HepG2 (cell line): ENCODE results near the gene RAMAC. TPM values are rescaled to one million over a fixed set of nuclear protein-coding genes. Genes with fewer than 3 reads are reported as not detected.
A peak's percentile ranks its signal among the peaks of the same experiment; 100 is the strongest.

Experiments
- ATAC-seq: fragments of 200-7000 bp; cut with Tn5 transposase; 3 replicates; pipeline ENCODE4 v1.9.1; 2020; ENCODE audit warnings: mild to moderate bottlenecking, moderate library complexity
- BruUV-seq: library from RNA; stranded (reverse); fragments of 400-500 nt; replicated peaks from 2 replicates; lab custom pipeline; 2021; lab: Mats Ljungman, UMichigan
- CTCF ChIA-PET: fragments of 300-600 bp; formaldehyde crosslinking; extraction: SDS; loops from one replicate; lab custom pipeline; 2021; ENCODE audit warnings: low total read pairs, inconsistent platforms, low intra/inter-chr PET ratio; lab: Yijun Ruan, JAX
- POLR2A ChIA-PET: fragments of 350-600 bp; sonication (Branson Sonifier 250); formaldehyde crosslinking; loops from one replicate; lab custom pipeline; 2020; ENCODE audit warnings: antibody characterized with exemption, inconsistent platforms; lab: Yijun Ruan, JAX
- DNase-seq: peaks from one replicate; pipeline ENCODE4 v3.0.0-alpha.2; 2015; ENCODE audit warnings: low spot score
- FAIRE-seq: peaks from 3 replicates; lab custom pipeline; 2011; peaks lifted over from hg19 to GRCh38; lab: Jason Lieb, UNC
- H2AFZ ChIP-seq: one replicate; pipeline ENCODE4 v1.6.1; 2011; ENCODE audit warnings: low read length, inconsistent platforms
- H3K27ac ChIP-seq: fragments of 300-600 bp; 3 replicates; pipeline ENCODE4 v1.8.0; 2011; ENCODE audit warnings: mixed run types, mild to moderate bottlenecking, mixed read lengths, low read length, inconsistent platforms; ENCODE audit not compliant: insufficient read depth; ENCODE audit errors: extremely low read length
- H3K27me3 ChIP-seq, 2 experiments: fragments of 200-600 bp in 1 of 2; 2 replicates in 1 of 2; 3 replicates in 1 of 2; pipeline versions ENCODE4 v1.6.0 to v1.8.0; 2011; ENCODE audit warnings: low read length in 2 of 2, mild to moderate bottlenecking in 2 of 2, moderate library complexity in 2 of 2, inconsistent platforms in 1 of 2; ENCODE audit not compliant: insufficient read depth in 2 of 2, control insufficient read depth in 1 of 2
- H3K36me3 ChIP-seq, 2 experiments: fragments of 200-600 bp in 1 of 2; replicated peaks in 1 of 2; 2 replicates in 1 of 2; 3 replicates in 1 of 2; pipeline versions ENCODE4 v1.5.1 to v1.8.0; 2011; ENCODE audit warnings: low read length in 2 of 2, inconsistent platforms in 1 of 2; ENCODE audit not compliant: insufficient read depth in 2 of 2, control insufficient read depth in 1 of 2
- H3K4me1 ChIP-seq: 2 replicates; pipeline ENCODE4 v1.5.1; 2012; ENCODE audit warnings: low read length, inconsistent platforms; ENCODE audit not compliant: insufficient read depth
- H3K4me2 ChIP-seq: 2 replicates; pipeline ENCODE4 v1.6.0; 2011; ENCODE audit warnings: low read depth, low read length, inconsistent platforms
- H3K4me3 ChIP-seq, 3 experiments: fragments of 200-600 bp in 1 of 3; sonication (generic), shearing (Covaris generic) in 1 of 3; replicated peaks in 1 of 3; 2 replicates each; pipeline ENCODE4 v1.5.1; 2011 to 2016; ENCODE audit warnings: low read length in 3 of 3, inconsistent platforms in 2 of 3, low read depth in 2 of 3, mild to moderate bottlenecking in 2 of 3, control low read depth in 1 of 3, mixed read lengths in 1 of 3; ENCODE audit not compliant: insufficient read depth in 1 of 3
- H3K79me2 ChIP-seq: one replicate; pipeline ENCODE4 v1.6.1; 2011; ENCODE audit warnings: low read length, inconsistent platforms; ENCODE audit not compliant: insufficient read depth
- H3K9ac ChIP-seq: 2 replicates; pipeline ENCODE4 v1.6.0; 2011; ENCODE audit warnings: mild to moderate bottlenecking, low read depth, low read length, inconsistent platforms; ENCODE audit not compliant: insufficient read depth
- H3K9me3 ChIP-seq: 2 replicates; pipeline ENCODE4 v1.5.1; 2012; ENCODE audit warnings: mild to moderate bottlenecking, low read length
- H4K20me1 ChIP-seq: 2 replicates; pipeline ENCODE4 v1.6.0; 2011; ENCODE audit warnings: inconsistent platforms, mild to moderate bottlenecking, low read length, moderate library complexity; ENCODE audit not compliant: insufficient read depth
- MXD4 ChIP-seq: IDR thresholded peaks from 2 replicates; pipeline ENCODE4 v1.6.1; 2016; ENCODE audit warnings: mild to moderate bottlenecking, missing biosample characterization, missing genetic modification reagents
- NFYB ChIP-seq: sonication (generic); formaldehyde crosslinking; IDR thresholded peaks from 2 replicates; pipeline ENCODE4 v1.4.0; 2020; ENCODE audit warnings: missing genetic modification reagents
- ZNF629 ChIP-seq: sonication (generic); formaldehyde crosslinking; conservative IDR thresholded peaks from 2 replicates; pipeline ENCODE4 v1.5.0; 2020; ENCODE audit warnings: missing genetic modification reagents
- ZNF749 ChIP-seq: sonication (generic); formaldehyde crosslinking; IDR thresholded peaks from 2 replicates; pipeline ENCODE4 v1.8.0; 2022; ENCODE audit warnings: mild to moderate bottlenecking, missing genetic modification reagents, moderate library complexity, borderline replicate concordance
- ZNF777 ChIP-seq: sonication (generic); formaldehyde crosslinking; IDR thresholded peaks from 2 replicates; pipeline ENCODE4 v1.4.0; 2020; ENCODE audit warnings: missing genetic modification reagents
- WGBS: methylation state at CpG from one replicate; pipeline ENCODE4 v1.1.6; 2017; ENCODE audit warnings: low lambda C conversion rate; 5-methylcytosine and 5-hydroxymethylcytosine counted together
- in situ Hi-C: cut with HindIII; loops from 2 replicates; pipeline ENCODE4 v1.10.0; 2017; ENCODE audit warnings: low pct_unique_long_range_greater_than_20kb; ENCODE audit not compliant: extremely low pct_ligation_motif_present
- intact Hi-C: fragments of 100-400 bp; cut with micrococcal nuclease; formaldehyde crosslinking; loops from one replicate; pipeline ENCODE4 v1.10.0; 2022; ENCODE audit not compliant: unreplicated experiment
- polyA plus RNA-seq, 8 experiments: library from polyadenylated mRNA; depleted of rRNA in 3 of 8; stranded (reverse) in 7 of 8; unstranded in 1 of 8; fragments of >200 nt; fragmentation: Illumina TruSeq in 4 of 8; extraction: Trizol in 4 of 8; gene quantifications; 2 replicates each; pipeline versions ENCODE4 v1.2.1 to v1.2.3, GENCODE V29; 2011 to 2016; ENCODE audit warnings: low read depth in 4 of 8, missing spikeins in 1 of 8, mixed read lengths in 1 of 8; ENCODE audit not compliant: insufficient read depth in 1 of 8
- total RNA-seq, 5 experiments: library from RNA; depleted of rRNA; stranded (reverse); fragments of >200 nt; fragmentation: Illumina TruSeq; extraction: Trizol; gene quantifications; 2 replicates each; pipeline ENCODE4 v1.2.3, GENCODE V29; 2016; ENCODE audit warnings: low read depth in 1 of 5
- TF ChIP-seq, protein P1 (sequence below): sonication (generic); formaldehyde crosslinking; IDR thresholded peaks from 2 replicates; pipeline ENCODE4 v1.8.0; 2023; ENCODE audit warnings: mild to moderate bottlenecking, missing genetic modification reagents
- TF ChIP-seq, protein P2 (sequence below): sonication (generic); formaldehyde crosslinking; IDR thresholded peaks from 2 replicates; pipeline ENCODE4 v1.4.0; 2020; ENCODE audit warnings: mild to moderate bottlenecking, missing genetic modification reagents

Gene RAMAC
- total and polyA plus RNA-seq, 2 of the 13 experiments (the other 11 are each of a cell fraction or from before 2014, with no cell fraction given): 22.2 to 45.9 TPM

DNA sequence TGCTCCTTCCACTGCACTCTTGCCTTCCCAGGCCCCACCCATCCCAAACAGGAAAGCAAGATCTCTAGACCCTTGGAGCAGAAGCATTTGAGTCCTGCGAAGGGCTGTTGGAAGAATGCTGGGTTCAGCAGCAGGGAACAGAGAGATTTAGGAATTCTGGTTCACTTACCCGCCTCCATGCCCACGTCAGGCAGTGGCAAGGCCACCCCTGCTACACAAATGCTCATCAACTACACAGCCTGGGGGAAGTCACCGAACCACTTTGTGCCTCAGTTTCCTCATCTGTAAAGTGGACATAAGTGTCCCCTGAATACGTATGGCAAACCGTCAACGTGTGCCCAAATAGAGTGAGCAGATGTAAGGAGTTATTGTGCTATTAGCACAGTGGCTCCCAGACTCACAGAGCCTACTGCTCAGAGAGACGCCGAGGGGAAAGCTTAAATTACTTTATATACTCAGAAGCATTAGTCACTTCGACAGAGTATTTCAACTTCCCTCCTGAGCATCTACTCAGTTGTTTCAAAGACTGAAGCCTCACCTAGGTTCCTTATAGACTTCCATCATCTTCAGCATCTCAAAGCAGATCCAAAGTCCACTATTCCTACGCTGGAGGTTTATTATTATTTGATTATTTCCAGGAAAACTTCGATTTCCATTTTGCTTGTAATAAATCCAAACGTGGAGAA, 34.4 kb upstream of the RAMAC start:
- no peaks in the 10 kb centered on the region for H3K36me3 ChIP-seq
- H3K9ac ChIP-seq: peak overlapping the region; percentile 59; the same call in 1 of the 2 replicates
- intact Hi-C loops: loop anchor here (5.0 kb wide), 1 partner anchor 34 kb away; no protein-coding TSS in a partner anchor
- FAIRE-seq: no peak
- BruUV-seq: TSS peak; percentile 63
- peak; percentile 18; the same call in 2 of the 3 replicates for ATAC-seq
- CTCF ChIA-PET: no interaction called here
- H3K27me3 ChIP-seq: peaks cover 4 to 5% of the 10 kb centered on the region in 2 experiments; a peak in 4 of 5 replicates
- POLR2A ChIA-PET: no interaction called here
- H4K20me1 ChIP-seq: no peaks in the 10 kb centered on the region
- peak overlapping the region; percentile 70 to 83 (median 78) for H3K4me3 ChIP-seq
- H3K27ac ChIP-seq: no peak overlapping the region
- 47% methylated on average over 13 of the region's 13 CpGs for WGBS
- H2AFZ ChIP-seq: no peak overlapping the region
- peaks cover 22% of the 10 kb centered on the region for H3K4me1 ChIP-seq
- TF ChIP-seq NFYB (CRISPR knock-in tag): no peak
- peak; percentile 72 for TF ChIP-seq ZNF629
- TF ChIP-seq, all 625 proteins: peak for 1
- in situ Hi-C loops: no loop called here
- no peaks in the 10 kb centered on the region for H3K79me2 ChIP-seq
- DNase-seq: no peak
- peak overlapping the region; percentile 80 for H3K4me2 ChIP-seq
- H3K9me3 ChIP-seq: no peaks in the 10 kb centered on the region

DNA sequence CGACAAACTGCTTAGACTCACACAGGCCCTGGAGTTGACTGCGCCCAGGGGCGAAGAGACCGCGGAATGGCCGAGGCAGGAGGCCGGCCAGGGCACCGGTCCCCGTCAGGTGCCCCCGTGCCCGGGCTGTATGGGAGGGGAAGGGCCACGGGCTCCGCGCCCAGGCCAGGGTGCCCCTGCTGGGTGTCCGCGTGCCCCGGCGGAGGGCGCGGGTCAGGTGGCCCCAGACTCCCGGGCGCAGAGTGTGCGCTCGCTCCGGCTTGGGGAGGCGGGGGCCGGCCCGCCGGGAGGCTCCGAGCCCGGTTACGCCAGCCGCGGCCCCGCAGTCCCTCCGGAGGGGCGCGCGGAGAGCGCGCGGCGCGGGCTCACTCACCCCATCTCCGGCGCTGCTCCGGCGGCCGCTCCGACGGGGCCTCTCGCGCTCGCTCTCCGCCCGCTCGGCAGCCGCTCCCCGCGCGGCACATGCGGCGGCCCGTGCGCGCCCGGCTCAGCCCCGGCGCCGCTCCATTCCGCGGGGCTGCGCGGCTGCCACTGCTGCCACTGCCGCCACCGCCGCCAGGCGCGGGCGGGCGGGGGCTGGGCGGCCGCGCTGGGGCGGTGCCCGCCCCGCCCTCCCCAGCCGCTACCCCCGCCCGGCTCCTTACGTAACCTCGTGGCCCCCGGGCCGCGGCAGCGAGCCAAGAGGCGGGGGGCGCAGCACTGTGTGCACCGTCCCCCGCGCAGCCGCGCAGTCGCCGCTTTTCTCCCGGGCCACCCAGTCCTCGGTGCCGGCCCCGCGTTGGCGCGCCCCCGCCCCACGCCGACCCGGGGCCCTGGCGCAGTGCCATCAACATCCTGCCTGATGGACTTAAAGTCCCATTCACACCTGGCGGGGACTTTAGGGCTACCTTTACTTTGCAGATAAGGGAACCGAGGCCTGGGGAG, 33.6 kb upstream of the RAMAC start, which contains the start of gene HOMER2:
Gene HOMER2, minus strand, starts transcription at position 563 of the 924 bp plus-strand sequence. Its CDS starts 185 bp downstream, at position 378.
- no peaks in the 10 kb centered on the region for H3K36me3 ChIP-seq
- H3K9me3 ChIP-seq: no peaks in the 10 kb centered on the region
- H3K4me1 ChIP-seq: peaks cover 22% of the 10 kb centered on the region
- no peak within 1 kb of the TSS for H3K27ac ChIP-seq
- in situ Hi-C loops: no loop called here
- intact Hi-C loops: loop anchor here (5.0 kb wide), 1 partner anchor 35 kb away; no protein-coding TSS in a partner anchor
- no peaks in the 10 kb centered on the region for H4K20me1 ChIP-seq
- no peaks in the 10 kb centered on the region for H3K79me2 ChIP-seq
- FAIRE-seq (no peak), ATAC-seq (peak; percentile 78), DNase-seq (peak; percentile 10)
- H2AFZ ChIP-seq: no peak within 1 kb of the TSS
- ChIA-PET CTCF (no interaction called here), POLR2A (no interaction called here)
- WGBS: 2% methylated on average over 8 of the region's 119 CpGs
- no TSS peak for BruUV-seq
- H3K9ac ChIP-seq: peak within 1 kb of the TSS; percentile 59; the same call in 1 of the 2 replicates
- peaks cover 4 to 5% of the 10 kb centered on the region in 2 experiments; a peak in 4 of 5 replicates for H3K27me3 ChIP-seq
- peak within 1 kb of the TSS; percentile 80 for H3K4me2 ChIP-seq
- H3K4me3 ChIP-seq: peak within 1 kb of the TSS; percentile 70 to 83 (median 78)
- TF ChIP-seq ZNF777: peak; percentile 73; the same call in 1 of the 2 replicates
- TF ChIP-seq, protein P1, sequence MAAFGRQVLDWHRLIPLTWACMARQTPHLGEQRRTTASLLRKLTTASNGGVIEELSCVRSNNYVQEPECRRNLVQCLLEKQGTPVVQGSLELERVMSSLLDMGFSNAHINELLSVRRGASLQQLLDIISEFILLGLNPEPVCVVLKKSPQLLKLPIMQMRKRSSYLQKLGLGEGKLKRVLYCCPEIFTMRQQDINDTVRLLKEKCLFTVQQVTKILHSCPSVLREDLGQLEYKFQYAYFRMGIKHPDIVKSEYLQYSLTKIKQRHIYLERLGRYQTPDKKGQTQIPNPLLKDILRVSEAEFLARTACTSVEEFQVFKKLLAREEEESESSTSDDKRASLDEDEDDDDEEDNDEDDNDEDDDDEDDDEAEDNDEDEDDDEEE: no peak
- no peak for TF ChIP-seq MXD4 (CRISPR knock-in tag)
- TF ChIP-seq, protein P2, sequence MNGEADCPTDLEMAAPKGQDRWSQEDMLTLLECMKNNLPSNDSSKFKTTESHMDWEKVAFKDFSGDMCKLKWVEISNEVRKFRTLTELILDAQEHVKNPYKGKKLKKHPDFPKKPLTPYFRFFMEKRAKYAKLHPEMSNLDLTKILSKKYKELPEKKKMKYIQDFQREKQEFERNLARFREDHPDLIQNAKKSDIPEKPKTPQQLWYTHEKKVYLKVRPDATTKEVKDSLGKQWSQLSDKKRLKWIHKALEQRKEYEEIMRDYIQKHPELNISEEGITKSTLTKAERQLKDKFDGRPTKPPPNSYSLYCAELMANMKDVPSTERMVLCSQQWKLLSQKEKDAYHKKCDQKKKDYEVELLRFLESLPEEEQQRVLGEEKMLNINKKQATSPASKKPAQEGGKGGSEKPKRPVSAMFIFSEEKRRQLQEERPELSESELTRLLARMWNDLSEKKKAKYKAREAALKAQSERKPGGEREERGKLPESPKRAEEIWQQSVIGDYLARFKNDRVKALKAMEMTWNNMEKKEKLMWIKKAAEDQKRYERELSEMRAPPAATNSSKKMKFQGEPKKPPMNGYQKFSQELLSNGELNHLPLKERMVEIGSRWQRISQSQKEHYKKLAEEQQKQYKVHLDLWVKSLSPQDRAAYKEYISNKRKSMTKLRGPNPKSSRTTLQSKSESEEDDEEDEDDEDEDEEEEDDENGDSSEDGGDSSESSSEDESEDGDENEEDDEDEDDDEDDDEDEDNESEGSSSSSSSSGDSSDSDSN: peak; percentile 86
- TF ChIP-seq ZNF749: no peak
